GM18870 (cell line): ENCODE results near the gene ZDHHC15.
"Not testable (repeated sequence)": the region's sequence is repeated elsewhere in the genome, so short reads cannot be mapped to it uniquely, and the experiment has no call there.

ENCODE experiments used
- ATAC-seq: cut with Tn5 transposase; IDR thresholded peaks from one replicate; pipeline ENCODE4 v1.9.1; 2021; ENCODE audit warnings: moderate library complexity; ENCODE audit not compliant: unreplicated experiment

ZDHHC15 gene, protein sequence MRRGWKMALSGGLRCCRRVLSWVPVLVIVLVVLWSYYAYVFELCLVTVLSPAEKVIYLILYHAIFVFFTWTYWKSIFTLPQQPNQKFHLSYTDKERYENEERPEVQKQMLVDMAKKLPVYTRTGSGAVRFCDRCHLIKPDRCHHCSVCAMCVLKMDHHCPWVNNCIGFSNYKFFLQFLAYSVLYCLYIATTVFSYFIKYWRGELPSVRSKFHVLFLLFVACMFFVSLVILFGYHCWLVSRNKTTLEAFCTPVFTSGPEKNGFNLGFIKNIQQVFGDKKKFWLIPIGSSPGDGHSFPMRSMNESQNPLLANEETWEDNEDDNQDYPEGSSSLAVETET

DNA sequence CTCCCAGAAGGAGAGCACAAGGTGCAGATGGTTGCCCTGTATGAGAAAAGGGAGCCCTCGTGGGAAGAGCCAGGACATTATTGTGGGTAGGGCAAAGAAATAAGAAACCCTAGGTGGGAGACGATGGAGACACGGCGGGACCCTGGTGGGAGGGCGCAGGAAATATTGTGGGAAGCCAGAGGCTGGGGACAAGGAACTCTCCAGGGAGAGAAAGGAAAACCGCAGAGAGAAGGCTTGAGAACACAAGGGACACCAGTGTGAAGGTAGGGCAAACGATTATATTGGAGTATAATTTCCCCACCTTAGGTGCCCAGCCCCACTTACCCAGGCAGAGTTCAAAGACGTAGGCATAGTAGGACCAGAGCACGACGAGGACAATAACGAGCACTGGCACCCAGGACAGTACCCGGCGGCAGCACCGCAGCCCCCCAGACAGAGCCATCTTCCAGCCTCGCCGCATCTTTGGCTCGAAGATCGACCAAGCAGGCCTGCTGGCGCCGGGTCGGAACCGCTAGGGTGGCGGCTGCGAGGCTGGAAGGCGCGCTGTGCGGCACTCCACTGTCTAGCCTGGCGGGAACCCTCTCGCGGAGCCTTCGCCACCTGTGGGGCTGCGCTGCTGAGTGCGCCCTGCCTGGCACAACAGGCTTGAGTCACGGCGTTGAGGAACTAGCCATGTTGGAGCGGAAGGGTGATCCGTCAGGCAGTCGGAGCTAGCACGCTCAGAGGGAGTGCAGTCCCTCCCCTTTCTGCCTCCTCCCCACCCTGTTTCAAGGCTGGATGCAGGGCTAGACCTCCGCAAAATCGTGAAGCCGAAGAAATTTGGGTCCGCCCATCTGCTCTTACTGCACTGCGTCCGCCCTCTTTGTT, at the start of gene ZDHHC15:
TSS of gene ZDHHC15 (minus strand) at position 473 of the 867 bp plus-strand sequence. CDS start at position 460, 13 bp downstream.
- ATAC-seq: no peak

DNA sequence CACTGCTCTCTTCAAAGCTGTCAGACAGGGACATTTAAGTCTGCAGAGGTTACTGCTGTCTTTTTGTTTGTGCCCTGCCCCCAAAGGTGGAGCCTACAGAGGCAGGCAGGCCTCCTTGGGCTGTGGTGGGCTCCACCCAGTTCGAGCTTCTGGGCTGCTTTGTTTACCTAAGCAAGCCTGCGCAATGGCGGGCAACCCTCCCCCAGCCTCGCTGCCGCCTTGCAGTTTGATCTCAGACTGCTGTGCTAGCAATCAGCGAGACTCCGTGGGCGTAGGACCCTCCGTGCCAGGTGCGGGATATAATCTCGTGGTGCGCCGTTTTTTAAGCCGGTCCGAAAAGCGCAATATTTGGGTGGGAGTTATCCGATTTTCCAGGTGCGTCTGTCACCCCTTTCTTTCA, 37.7 kb upstream of the ZDHHC15 start:
- not testable (repeated sequence) for ATAC-seq

DNA sequence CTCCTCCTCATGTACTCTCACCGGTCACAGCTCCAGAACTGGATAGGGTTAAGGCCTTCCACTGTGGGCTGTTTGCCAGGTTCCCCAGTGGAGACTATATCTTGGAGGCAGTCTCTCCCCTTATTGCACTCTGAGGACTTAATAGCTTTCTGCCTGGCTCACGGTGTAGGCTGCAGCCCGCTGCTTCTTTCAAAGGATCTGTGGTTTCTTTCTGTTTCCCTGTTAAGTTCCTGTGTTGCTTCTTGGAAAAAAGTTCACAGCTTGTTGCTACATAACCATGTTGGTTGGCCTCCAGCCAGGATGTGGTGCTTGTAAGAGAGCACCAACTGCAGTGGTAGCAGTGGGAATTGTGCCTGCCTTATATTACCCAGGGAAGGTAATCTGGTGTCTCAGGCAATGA, 24.9 kb upstream of the ZDHHC15 start:
- no peak for ATAC-seq

DNA sequence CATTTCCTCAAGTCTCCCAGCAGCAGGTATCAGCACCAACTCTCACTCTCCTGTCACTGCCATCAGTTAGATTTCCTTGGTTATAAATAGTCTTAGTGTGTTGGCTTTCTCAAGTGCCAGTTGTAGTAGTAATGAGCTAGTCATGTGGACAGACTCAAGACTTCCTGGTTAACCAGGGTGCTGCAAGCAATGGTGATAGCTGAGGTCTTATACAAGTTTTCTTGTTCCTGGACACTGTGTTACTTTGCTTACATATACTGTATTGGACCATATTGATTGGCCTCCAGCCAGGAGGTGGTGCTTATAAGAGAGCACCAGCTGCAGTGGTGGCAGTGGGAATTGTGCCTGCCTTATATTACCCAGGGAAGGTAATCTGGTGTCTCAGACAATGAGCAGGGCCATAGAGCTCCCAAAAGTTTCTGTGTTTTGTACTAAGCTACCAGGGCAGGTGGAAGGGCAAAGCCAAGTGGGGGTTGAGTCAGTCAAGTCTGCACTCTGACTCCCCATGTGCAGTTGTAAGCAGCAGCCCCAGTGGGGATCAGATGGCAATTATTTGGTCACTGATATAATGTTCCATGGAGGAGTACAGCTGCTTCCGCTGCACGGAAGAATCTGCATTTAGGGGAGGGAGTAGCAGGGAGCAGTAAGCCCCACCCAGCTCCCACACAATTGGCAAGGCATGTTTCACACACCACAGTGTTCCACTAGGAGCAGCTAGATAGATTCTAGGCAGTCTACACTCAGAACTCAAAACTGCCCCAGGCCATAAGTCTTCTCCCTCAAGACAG, 24.1 kb upstream of the ZDHHC15 start:
- no peak for ATAC-seq

DNA sequence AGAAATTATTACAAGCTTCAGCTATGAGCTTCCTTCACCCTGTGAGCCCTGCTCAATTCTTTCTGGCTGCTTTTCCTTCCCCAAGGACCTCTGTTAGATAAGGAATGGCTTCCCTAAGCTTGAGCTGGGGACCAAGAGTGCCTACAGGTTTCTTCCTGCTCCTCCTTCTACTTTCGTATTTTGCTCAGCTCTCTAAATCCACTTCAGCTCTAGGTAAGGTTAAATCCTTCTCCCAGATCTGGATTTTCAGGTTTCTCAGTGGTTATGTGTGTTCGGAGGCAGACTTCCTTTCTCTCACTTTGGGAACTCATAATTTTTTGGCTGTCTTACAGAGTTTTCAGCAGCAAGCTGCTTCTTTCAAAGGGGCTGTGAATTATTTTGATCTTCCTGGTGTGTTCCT, 21.9 kb upstream of the ZDHHC15 start:
- ATAC-seq: no peak

DNA sequence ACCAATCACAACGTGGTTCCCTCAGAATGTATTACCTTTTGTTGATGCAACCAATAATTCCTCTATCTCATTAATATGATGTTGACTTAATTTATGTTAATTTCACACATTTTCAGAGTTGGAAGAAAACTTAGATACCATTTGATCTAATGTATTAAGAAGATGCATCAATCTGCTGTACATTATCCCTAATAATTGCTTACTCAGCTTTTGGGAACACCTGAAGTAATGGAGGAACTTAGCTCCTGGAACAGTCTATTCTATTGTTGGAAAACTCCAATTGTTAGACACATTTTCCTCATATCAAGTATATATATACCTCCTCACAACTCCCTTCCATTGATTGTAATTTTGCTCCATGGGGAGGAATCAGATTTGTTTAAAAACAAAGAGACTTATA, 38.9 kb downstream of the ZDHHC15 start:
- ATAC-seq: no peak

DNA sequence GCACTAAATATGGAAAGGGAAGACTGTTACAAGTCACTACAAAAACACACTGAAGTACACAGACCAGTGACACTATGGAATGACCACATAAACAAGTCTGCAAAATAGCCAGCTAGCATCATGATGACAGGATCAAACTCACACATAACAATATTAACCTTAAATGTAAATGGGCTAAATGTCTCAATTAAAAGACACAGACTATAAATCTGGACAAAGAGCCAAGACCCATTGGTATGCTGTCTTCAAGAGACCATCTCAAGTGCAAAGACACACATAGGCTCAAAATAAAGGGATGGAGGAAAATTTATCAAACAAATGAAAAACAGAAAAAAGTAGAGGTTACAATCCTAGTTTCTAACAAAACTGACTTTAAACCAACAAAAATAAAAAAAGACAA, 61.1 kb downstream of the ZDHHC15 start:
- ATAC-seq: not testable (repeated sequence)

DNA sequence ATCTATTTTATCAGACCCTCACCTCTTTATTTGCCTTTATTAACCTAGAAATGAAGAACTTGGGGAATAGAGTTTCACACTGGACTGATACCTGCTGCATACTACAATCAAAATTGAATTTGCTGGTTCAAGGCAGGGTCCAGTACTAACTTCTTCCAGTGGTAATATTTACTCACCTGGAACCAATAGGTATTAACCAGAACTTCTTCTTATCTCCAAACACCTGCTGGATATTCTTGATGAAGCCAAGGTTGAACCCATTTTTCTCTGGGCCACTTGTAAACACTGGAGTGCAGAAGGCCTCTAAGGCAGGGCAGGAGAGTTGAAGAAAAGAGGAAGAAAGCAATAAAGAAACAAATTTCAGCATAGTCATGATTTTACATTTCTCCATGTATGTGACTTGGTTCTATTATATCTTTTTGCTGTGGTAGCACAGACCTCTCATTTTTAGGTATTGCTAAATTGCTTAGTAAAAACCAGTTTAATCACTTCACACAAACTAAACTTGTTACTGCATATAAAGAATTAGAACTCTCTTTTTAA, 101.1 kb downstream of the ZDHHC15 start:
- ATAC-seq: no peak

DNA sequence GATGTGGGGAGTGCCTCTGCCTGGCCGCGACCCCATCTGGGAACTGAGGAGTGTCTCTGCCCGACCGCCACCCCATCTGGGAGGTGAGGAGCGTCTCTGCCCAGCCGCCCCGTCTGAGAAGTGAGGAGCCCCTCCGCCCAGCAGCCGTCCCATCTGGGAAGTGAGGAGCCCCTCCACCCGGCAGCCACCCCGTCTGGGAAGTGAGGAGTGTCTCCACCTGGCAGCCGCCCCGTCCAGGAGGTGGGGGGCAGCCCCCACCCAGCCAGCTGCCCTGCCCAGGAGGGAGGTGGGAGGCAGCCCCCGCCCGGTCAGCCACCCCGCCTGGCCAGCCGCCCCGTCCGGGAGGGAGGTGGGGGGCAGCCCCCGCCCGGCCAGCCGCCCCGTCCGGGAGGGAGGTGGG, 115.7 kb downstream of the ZDHHC15 start:
- not testable (repeated sequence) for ATAC-seq

DNA sequence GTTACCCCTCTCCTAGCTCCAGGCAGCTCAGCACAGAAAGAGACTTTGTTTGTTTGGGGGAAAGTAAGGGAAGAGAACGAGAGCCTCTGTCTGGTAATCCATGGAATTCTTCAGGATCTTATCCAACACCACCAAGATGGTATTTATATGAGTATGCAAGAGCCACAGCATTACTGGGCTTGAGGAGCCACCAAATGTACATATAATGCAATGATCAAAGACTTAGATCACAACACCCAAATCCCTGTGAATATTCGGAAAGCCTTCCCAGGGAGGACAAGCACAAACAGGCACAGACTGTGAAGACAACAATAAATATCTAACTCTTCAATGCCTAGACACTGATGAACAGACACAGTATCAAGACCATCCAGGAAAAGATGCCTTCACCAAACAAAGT, 132.4 kb downstream of the ZDHHC15 start:
- no peak for ATAC-seq

DNA sequence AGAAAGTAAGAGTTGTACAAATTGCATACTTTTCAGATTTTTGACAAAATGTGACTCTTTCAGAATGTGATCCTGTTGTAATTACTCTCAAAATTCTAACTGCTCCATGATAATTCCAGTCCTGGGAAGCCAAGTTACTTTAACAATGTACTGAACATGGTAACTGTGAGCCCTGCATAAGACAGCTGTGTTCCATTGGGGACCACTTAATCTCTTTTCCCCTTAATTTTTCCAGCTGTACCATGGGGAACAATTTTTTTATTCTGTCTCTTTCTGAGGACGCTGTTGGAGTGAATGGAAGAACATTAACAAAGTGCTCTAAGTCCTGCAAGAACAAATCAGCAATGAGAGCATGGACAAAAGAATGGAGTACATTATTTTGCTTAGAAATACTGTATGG, 153.1 kb downstream of the ZDHHC15 start:
- ATAC-seq: no peak

DNA sequence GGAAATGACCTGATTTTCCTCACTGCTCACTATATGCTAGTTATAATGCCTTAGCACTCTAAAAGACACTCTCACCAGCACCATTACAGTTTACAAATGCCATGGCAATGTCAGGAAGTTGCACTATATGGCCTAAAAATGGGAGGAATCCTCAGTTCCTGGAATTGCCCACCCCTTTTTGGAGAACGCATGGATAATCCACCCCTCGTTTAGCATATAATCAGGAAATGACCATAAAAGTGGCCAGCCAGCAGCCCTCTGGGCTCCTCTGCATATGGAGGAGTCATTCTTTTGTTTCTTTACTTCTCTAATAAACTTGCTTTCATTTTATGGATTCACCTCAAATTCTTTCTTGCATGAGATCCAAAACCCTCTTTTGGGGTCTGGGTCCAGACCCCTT, 156.0 kb downstream of the ZDHHC15 start:
- ATAC-seq: no peak

DNA sequence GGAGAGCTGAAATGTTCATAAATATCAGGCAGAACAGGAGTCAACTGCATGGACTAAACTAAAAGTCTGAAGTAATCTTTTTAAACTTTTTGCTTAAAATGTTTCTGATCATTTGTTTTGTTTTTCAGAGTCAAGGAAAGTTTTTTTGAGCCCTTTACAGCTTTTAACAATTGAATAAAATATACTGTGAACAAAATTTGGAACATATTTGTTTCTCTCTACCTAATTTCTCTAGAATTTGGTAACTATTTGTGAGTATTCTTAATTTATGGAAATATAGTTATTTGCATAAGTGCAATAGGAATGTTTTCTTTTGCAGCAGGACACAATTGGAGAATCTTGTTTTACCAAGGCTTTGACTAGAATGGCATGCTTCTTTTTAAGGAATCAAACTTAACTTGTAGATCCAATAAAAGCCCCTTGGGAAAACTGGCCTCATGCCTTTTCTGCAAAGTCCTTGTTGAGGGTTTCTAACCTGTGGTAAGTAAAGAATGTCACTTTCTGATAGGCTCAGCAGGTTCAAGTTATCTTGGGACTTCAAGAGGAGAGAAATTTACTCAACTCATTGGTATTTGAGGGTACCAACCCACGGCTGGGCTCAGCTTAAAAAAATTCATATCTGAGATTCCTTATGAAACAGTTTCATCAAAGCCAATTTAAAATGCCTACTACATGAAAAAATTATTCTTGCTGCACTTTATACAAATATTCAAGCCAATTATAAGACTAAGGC, 157.4 kb downstream of the ZDHHC15 start:
- no peak for ATAC-seq

DNA sequence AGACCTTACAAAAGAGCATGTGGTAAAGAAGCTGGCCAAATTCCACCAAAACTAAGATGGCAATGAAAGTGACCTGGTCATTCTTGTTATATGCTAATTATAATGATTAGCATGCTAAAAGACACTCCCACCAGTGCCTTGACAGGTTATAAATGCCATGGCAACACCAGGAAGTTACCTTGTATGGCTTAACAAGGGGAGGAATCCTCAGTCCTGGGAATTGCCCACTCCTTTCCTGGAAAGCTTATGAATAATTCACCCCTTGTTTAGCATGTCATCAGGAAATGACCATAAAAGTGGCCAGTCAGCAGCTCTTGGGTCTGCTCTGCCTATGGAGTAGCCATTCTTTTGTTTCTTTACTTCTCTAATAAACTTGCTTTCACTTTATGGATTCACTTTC, 161.0 kb downstream of the ZDHHC15 start:
- no peak for ATAC-seq

DNA sequence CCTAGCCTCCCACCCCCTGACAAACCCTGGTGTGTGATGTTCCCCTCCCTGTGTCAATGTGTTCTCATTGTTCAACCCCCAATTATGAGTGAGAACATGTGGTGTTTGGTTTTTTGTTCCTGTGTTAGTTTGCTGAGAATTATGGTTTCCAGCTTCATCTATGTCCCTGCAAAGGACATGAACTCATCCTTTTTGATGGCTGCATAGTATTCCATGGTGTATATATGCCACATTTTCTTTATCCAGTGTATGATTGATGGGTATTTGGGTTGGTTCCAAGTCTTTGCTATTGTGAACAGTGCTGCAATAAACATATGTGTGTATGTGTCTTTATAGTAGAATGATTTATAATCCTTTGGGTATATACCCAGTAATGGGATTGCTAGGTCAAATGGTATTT, 174.2 kb downstream of the ZDHHC15 start:
- not testable (repeated sequence) for ATAC-seq

DNA sequence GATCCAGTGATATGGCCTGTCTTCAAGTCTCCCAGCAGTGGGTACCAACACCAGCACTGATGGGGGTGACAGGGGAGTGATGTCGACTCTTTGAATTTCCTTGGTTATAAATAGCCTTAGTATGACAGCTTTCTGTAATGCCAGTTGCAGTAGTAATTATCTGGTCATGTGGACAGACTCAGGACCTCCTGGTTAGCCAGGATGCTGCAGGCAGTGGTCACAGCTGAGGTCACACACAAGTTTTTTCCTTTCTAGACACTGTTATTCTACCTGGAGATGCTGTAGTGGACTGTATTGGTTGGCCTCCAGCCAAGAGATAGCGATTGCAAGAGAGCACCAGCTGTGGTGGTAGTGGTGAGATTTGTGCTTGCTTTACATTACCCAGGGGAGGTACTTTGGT, 185.3 kb downstream of the ZDHHC15 start:
- no peak for ATAC-seq

DNA sequence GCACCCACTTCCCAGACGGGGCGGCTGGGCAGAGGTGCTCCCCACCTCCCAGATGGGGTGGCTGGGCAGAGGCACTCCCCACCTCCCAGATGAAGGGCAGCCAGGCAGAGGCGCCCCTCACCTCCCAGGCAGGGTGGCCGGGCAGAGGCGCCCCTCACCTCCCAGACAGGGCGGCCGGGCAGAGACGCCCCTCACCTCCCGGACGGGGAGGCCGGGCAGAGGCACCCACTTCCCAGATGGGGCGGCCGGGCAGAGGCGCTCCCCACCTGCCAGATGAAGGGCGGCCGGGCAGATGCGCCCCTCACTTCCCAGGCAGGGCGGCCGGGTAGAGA, 187.7 kb downstream of the ZDHHC15 start:
- no peak for ATAC-seq

DNA sequence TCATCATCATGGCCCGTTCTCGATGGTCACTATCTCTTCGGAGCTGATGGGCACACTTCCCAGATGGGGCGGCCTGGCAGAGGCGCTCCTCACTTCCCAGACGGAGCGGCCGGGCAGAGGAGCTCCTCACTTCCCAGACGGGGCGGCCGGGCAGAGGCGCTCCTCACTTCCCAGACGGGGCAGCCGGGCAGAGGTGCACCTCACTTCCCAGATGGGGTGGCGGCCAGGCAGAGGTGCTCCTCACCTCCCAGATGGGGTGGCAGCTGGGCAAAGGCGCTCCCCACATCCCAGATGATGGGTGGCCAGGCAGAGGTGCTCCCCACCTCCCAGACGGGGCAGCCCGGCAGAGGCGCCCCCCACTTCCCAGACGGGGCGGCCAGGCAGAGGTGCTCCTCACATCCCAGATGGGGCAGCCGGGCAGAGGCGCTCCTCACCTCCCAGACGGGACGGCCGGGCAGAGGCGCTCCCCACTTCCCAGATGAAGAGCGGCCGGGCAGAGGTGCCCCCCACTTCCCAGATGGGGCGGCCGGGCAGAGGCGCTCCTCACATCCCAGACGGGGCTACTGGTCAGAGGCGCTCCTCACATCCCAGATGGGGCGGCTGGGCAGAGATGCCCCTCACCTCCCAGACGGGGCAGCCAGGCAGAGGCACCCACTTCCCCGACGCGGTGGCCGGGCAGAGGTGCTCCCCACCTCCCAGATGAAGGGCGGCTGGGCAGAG, 188.3 kb downstream of the ZDHHC15 start:
- not testable (repeated sequence) for ATAC-seq

DNA sequence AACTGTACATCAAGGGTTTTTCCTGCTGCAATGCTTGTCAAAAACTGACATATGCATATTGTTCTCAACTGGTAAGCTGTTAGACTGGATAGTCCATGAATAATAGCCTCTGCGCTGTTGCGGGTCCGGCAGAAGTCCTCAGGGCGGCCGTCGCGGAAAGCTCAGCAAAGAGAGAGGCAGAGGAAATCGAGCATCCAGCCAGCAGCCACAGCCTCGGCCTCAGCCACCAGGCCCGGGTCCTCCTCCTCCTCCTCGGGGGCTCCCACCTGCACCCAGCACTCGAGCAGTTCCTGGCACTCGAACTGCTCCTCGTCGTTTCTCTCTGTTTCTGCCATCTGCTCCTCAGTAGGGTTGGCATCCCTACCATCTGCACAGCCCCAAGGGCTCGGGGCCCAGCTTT, 195.2 kb downstream of the ZDHHC15 start:
- no peak for ATAC-seq
